Fibroblast of skin of right quadriceps (primary cell): ENCODE measurements around the gene PI16.
"Not testable (repeated sequence)": the region's sequence is repeated elsewhere in the genome, so short reads cannot be mapped to it uniquely, and the experiment has no call there.

Source experiments
- DNase-seq: peaks from one replicate; pipeline ENCODE4 v3.0.0-alpha.2; 2013

Gene PI16

DNA sequence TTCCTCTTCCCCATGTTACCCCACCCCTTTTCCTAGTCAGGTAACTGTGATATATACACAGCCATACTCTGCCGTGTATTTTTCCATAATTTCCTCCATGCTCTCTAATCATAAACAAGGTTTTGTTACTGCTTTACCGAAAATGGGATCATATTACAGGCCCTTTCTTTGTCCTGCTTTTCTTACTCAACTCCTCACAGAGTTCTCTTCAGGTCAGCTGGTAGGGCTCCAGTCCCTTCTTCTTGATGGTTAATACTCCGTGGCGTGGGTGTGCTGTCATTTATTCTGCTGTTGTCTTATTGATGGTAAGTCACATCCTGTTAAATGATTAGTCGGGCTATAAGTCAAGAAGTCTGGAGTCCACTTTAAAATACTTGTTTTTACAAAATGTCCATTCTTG is 24.9 kb upstream of the PI16 start:
- DNase-seq = peak; percentile 56

DNA sequence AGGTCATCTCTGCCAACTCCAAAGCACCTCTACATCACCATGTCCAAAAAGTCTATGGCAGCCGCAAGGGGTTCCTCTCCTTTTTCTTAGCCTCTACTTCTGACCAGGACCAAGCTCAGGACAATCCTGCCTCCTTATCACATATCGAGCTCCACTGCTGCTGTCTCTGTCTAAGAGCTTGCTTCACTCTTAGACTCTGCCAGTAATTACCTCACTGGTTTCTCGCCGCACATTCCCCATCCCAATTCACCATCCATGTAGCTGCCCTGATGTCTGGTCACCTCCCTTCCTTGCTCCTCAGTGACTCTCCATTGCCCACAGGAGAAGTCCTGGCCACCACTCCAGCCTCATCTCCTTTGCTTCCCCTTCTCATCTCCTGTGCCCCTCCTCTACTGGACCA is 24.1 kb upstream of the PI16 start:
- DNase-seq = no peak

DNA sequence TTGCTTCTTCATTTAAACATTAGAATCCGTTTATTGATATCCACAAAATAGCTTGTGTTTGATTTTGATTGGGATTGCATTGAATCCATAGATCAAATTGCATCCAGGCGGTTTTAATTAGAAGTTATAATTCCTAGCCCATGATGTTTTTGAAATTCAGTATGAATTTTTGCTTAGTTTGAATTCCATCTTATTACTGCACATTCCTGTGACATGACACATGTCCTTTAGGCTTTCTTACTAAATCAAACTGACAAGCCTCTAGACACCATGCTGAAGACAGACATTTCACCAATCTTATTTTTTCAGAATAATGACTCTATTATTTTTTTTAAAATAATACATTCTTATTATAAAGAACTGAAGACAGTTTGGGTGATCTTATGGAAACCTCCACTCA is 21.4 kb upstream of the PI16 start:
- DNase-seq = peak; percentile 86

DNA sequence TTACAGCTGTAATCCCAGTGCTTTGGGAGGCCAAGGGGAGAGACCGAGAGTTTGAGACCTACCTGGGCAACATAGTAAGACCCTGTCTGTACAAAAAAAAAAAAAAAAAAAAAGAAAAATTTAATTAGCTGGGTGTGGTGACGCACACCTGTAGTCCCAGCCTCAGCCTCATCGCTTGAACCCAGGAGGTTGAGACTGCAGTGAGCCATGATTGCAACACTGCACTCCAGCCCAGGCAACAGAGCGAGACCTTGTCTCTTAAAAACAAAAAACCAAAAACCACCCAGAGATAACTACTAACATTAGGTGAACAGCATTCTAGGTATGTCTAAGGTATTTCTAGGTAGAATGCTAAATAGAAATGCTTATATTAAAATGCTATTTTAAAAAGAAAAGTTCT is 21.0 kb upstream of the PI16 start:
- no peak for DNase-seq

DNA sequence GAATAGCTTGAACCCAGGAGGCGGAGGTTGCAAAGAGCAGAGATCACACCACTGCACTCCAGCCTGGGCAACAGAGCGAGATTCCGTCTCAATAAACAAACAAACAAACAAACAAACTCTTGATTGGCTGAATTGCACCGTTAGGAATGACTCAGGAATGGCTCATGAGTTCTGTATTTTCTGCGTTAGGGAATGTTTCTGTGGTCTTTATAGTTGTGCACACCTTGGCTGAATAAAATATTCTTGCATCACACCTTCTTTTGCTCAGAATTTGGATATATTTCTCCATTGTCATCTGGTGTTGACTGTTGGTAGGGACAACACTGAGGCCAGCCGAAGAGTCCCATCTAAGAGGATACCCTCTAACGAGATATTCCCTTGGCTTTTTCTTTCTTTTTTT is 19.6 kb upstream of the PI16 start:
- DNase-seq = no peak

DNA sequence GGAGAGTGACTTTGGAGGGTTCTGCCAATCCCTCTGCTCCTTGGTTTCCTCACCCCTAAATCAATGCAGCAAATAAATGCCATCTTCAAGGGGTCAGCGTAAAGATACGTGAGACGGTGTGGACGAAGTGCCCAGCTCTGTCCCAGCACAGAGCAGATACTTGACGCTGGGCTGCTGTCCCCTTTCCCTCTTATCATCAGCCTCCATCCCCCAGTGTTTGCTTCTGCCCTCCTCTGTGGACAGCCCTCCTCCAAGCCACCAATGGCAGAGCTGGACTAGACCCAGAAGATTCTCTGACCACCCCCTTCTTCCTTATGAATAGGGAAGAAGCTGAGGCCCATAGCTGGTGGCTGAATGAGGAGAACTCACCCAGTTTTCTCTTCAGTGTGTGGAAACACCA is 17.7 kb upstream of the PI16 start:
- DNase-seq = no peak

DNA sequence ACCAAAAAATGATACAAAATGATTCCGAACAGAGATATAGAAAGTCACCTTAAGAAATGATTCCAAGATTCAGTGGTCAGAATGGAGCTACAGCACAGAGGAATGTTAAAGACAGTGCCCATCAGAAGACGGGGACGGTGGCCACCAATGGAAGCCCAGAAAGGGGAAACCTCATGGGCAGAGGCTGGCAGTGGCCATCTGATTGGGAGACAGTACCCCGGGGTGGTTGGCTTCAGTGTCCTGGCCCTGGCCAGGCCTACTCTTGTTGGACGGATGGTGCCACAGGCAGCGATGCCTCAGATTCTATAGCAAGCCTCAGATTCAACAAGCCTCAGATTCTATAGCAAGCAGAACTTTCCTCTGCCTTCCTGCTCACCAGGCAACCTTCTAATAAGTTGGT is 16.6 kb upstream of the PI16 start:
- no peak for DNase-seq

DNA sequence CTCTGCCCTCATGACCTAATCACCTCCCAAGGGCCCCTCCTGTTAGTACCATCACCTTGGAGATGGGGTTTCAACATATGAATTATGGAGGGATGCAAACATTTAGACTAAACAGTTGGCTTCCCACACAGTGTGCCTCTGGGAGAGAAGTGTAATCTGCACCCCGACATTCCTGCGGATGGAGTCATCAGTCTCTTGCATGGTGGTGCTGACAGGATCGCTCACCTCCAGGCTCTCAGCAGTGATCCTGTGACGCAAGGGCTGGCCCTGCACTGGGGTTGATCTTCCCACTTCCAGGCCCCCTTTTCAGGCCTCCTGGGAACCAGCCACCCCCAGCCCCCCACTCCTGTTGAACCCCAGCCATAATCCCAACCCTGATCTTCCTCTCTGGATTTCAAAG is 16.0 kb upstream of the PI16 start:
- peak; percentile 92 for DNase-seq

DNA sequence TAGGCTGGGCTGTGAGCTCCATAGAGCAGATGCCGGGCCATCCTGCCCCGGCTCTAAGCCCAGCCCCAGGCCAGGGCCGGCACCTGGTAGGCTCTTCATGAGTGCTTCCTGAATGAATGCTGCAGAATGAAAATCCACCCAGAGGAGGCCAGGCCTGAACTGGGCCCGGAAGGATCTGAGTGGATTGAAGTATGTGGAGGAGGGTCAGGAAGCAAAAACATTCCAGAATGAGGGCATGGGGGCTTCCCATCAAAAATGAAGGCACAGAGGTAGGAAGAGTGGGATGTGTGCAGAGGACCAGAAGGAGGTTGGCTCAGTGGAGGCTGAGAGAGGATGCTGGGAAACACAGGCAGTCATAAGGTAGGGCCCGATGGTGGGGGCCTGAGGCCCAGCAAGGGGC is 15.5 kb upstream of the PI16 start:
- DNase-seq = not testable (repeated sequence)

DNA sequence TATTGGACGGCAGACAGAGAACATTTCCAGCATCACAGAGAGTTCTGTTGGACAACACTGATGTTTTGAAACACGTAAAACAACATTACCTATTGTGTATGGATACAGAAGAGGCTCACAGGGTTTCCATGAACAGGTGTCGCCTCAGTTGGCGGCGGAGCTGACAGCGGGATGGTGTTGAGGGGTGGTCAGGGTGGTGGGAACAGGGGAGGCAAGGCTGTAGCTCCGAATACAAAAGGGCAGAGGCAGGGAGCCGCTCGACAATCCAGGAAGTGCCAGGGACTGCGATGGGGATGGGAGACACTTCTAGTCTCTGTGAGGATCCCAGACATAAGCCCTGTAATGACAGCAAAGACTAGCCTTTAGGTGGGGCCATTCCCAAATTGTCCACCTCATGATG is 14.5 kb upstream of the PI16 start:
- DNase-seq = no peak

DNA sequence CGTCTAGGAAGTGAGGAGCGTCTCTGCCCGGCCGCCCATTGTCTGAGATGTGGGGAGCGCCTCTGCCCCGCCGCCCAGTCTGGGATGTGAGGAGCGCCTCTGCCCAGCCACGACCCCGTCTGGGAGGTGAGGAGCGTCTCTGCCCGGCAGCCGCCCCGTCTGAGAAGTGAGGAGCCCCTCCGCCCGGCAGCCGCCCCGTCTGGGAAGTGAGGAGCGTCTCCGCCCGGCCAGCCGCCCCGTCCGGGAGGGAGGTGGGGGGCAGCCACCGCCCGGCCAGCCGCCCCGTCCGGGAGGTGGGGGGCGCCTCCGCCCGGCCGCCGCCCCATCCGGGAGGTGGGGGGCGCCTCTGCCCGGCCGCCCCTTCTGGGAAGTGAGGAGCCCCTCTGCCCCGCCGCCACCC is 13.0 kb upstream of the PI16 start:
- DNase-seq = not testable (repeated sequence)

DNA sequence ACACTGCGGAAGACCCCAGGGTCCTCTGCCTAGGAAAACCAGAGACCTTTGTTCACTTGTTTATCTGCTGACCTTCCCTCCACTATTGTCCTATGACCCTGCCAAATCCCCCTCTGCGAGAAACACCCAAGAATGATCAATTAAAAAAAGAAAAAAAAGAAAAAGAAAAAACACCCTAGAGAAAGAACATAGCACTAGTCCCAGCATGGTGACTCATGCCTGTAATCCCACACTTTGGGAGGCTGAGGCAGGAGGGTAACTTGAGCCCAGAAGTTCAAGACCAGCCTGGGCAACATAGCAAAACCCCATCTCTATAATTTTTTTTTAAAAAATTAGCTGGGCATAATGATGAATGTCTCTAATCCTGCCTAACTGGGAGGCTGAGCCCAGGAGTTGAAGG is 12.2 kb upstream of the PI16 start:
- not testable (repeated sequence) for DNase-seq

DNA sequence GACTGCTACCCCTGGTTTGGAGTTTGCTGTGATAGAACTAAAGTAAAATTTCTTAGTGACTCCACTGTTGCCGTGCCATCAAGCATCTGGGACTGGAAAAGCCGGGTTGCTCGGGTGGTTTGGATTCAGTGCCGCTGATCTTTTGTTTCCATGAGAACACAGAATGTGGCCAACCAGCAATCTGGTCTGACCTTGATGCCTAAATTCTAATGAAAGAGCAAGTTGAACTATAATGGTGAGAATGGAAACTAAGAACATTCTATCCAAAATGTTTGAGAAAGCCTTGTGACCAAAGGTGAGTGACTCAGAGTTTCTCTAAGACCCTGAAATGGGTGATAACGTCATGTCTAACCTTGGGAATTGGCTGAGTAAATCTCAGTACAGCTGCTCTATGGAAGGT is 9.9 kb upstream of the PI16 start:
- DNase-seq = no peak

DNA sequence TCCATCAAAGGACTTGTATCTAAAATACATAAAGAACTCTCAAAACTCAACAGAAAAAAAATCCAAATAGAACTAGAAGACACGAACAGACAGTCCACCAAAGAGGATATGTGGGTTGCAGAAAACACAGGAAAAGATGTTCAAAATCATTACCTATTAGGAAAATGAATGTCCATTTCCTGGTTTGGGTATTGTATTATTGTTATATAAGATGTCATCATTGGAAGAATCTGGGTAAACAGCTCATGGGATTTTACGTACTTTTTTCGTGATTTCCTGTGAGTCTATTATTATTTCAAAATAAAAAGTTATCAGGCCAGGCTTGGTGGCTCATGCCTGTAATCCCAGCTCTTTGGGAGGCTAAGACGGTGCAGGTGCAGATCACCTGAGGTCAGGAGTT is 9.2 kb upstream of the PI16 start:
- DNase-seq = no peak

DNA sequence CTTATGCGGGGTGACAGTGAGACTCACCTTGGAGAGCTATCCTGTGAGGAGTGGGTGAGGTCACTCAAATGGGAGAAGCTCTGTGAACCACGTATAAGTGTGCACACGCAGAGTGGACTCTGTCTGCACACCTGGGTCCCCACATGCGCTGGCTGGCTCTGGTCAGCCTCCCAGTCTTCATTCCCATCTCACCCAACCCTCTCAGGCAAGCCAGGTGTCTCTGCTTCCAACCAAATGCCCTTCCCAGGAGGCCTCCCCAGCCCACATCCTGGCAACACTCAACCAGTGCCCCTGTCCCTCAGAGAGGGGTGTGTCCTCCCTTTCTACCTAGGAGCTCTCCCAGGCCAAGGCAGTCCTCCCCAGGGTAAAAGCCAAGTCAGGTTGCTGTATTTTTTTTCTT is 8.0 kb upstream of the PI16 start:
- no peak for DNase-seq

DNA sequence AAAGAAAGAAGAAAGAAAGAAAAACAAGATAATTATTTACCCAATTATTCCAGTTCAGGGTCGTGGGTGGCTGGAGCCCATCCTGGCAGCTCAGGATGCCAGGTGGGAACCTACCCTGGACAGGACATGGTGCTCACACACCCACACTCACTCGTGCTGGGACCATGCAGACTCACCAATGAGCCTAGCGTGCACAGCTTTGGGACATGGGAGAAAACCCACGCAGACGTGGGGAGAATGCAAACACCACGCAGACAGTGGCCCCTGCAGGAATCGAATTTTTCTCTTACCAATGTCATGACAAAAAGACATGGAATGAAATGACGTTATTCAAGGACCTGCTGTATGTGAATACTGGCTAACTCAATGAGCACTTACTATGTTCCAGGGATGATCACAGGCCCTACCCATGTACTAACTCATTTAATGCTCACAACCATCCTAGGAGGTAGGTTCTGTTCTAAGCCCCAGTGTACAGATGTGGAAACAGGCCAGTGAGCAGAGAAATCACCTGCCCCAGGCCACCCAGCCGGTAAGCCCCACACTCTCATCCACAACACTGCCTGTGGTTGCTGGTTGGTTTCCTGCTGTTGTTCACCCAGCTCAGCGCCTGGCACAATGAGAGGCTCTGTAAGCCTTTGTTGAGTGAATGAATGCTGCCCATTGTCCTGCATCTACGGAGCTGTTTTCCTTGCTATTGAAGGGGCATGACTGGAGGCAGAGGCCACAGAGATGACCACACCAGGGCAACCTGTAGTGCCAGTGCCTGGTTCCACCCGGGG is 6.8 kb upstream of the PI16 start:
- no peak for DNase-seq

DNA sequence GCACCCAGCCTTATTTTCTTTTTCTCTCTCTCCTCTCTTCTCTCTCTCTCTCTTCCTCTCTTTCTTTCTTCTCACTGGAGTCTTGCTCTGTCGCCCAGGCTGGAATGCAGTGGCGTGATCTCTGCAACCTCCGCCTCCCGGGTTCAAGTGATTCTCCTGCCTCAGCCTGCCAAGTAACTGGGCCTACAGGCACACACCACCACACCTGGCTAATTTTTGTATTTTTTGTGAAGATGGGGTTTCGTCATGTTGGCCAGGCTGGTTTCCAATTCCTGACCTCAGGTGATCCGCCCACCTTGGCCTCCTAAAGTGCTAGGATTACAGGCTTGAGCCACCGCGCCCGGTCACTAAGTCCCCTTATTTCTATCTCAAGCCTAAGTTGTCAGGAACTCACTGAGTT is 5.5 kb upstream of the PI16 start:
- DNase-seq = not testable (repeated sequence)

DNA sequence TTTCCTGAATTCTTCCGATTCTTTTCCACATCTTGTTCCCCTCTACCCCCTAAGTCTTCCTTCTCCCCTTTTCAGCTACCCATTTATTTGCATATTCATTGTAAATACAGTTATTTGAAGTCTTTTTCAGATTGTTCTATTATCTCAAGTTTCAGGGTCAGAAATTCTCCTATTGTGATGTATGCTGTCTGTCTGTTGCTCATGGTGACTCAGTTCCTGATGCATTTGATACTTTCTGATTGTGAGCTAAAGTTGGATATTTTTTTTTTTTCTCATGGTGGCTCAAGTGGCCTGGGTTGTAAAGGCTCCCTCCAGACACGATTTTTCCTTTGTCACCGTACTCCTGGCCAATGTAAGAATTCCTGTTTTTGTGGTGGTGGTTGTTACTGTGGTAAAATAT is 4.9 kb upstream of the PI16 start:
- peak; percentile 45 for DNase-seq

DNA sequence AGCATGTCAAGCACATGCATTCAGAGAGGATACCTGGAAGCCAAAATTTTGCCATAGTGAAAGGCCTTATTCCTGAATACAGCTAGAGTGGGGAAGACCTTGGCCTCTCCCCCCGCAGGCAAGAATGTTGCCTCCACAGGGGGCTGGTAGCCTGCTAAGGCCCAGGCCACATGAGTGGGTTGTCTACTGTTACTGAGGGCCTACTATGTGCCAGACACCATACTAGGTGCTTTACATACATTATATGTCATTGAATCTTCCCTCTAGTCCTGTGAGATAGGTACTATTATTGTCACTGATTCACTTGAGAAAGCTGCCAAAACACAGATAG is 642 bp upstream of the PI16 start:
- DNase-seq = no peak

DNA sequence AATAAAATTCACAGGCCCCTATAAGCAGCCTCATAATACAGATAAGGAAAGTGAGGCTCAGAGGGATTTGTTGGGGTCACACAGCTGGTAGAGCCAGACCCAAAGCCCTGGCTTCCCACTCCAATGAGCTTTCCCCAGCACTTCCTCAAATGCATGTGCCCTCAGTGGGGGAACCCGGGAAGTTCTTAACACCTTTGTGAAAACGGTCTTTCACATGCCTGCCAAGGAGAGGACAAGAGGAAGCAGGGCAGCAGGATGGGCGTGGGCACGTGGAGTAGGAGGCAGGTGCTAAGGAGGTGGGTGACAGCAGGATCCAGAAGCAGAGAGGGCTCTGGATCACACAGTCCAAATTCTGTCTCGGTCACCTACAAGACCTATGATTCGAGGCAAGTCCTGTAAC is 598 bp downstream of the PI16 start:
- no peak for DNase-seq

DNA sequence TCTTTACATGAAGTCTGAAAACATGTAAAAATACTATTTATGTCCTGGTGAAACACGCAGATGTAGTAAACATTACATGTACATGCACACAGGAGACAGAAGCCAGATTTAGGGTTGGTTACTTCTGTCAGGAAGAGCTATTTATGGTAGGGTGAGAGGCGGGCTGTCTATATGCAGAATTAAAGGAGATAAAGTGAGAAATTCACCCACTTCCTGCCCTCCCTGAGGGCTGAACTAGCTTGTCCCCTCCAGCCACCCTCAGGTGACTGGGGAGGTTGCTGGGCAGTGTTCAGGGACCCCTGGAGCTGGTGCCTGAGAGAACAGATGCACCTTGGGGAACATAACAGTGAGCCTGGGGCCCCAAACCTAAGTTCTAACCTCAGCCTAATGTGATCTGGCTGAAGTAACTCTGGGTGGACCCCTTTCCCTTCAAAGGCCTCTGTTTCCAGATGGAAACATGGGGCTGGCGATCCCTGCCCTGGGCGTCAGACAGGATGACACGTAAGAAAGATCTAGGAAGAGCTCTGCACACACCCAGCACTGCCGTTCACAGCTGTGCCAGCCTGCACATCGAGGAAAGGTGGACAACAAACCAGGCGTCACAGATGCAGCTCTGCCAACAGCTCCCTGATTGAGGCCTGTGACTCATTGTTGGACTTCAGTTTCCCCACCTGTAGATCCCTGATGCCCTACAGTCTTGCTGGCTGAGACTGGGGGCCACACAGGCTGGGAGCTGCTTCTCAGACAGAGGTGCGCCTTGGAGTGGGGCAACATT is 1.3 kb downstream of the PI16 start:
- no peak for DNase-seq

DNA sequence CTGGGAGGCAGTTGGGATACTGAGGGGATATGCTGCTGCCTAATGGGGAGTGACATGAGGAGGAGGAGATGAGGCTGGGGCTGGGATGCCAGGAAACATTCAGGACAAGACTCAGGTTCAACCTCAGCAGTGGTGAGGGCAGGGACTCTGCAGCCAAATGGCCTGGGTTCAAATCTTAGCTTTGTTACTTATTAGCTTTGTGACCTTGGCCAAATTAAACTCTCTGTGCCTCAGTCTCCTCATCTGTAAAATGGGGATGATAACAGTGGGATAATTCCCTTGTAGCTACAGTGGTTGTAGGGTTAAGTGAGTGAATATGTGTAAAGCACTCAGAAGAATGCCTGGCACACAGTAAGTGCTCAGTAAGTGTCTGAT is 1.9 kb downstream of the PI16 start:
- no peak for DNase-seq

DNA sequence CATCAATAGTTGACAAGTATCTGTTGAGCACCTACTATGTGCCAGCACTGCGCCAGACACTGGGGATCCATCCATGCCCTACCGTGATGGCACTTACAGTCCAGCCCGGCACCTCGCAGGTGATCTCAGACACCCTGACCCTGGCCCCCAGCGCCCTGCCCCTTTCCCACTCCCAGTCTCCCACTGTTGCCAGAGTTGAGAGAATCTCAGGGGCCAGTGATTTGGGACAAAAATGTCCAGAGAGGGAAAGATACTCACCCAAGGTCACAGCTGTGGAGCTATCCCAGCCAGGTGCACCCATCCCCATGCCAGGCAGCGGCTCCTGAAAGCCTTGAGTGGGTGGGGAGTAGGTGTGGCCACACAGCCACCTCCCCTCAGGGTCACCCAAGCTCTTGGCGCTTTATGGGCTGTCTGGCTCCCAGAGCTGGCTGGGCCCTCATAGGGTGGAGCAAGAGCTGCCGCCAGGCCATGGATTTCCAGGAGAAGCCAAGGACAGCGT is 3.3 kb downstream of the PI16 start:
- DNase-seq = no peak

DNA sequence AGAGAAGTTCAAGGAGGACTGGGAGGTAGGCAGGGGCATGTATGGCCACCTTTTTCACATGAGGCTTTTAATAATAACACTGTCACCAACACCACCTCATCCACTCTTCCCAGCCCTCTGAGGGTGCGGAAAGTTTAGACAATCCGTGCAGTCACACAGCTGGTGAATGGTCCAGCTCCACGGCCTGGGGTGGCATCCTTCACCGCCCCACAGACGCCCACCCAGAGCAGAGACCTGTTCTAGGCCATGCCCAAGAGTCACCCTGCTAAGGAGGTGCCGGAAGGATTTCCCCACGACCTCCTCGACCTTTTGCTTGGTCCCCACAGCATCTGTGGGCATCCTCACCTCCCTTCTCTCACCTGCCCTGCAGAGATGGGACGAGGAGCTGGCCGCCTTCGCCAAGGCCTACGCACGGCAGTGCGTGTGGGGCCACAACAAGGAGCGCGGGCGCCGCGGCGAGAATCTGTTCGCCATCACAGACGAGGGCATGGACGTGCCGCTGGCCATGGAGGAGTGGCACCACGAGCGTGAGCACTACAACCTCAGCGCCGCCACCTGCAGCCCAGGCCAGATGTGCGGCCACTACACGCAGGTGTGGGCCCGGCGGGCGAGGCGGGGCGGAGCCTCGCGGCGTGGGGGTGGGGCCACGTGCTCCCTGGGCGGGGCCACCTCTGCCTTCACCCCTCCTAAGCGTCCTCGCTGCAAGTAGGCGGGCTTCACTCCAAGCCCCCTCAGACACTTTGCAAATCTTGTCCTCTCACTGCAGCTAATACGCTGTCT is 4.4 kb downstream of the PI16 start:
- no peak for DNase-seq
